ENCODE results near the gene DNLZ.
A peak's percentile ranks its signal among the peaks of the same experiment; 100 is the strongest.
"Not testable (repeated sequence)": the region's sequence is repeated elsewhere in the genome, so short reads cannot be mapped to it uniquely, and the experiment has no call there.

DNLZ gene

DNA sequence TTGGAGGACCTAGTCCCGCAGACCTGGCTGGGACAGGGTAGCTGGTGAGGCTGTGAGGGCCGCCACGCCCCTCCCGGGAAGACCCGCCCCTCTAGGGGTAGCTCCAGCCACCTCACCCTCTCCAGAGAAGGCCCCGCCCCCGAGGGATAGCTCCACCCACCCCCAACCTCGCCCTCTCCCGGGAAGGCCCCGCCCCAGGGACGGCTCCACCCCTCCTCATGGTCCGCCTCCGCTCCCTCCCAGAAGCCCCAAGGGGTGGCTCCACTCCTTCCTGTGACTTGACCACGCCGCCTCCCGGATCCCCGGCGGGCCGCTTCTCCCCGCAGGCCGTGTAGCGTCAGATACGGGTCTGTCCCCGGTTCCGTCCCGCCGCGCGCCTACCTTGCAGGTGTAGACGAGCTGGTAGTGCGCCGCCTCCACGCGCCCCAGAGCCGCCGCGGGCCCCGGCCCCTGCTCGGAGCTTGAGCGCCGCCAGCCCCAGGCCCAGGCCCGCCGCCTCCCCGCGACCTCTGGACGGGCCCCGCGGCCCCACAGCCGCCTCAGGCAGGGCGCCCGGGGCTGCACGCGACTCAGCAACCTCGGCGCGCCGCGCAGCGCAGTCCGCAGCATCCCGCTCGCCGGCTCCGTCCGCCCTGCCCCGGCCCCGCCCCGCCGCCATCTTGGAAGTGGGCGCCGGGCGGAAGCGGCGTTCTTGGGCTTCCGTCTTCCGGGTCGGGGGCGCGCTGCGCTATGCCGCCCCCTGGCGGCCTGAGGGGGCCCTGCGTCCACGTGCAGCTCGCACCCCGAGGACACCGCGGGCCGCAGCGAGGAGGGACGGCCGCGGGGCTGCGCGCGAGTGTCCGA, at the start of gene DNLZ:
TSS of gene DNLZ (minus strand) at position 639 of the 843 bp plus-strand sequence. CDS start at position 609, 30 bp downstream.
- peak; percentile 96 for DNase-seq (ENCODE audit: low spot score)

DNA sequence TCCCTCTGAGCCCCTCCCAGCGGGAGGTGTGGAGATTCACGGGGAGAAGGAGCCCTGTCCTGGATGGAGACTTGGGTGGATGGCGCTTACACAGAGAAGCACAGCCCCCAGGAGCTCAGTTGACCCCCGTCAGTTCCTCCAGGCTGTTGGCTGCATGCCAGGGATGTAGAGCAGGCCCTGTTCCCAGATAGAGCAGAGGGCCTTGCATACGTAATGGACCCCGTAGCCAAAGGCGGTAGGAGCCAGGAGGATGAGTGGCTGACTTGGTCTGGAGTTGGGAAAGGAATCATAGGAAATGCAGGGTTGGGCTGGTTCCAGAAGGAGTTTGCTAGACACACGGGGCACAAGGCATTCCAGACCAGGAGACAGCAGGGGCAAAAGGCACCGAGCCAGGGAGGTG, 49.4 kb upstream of the DNLZ start:
- DNase-seq (ENCODE audit: low spot score), result no peak

DNA sequence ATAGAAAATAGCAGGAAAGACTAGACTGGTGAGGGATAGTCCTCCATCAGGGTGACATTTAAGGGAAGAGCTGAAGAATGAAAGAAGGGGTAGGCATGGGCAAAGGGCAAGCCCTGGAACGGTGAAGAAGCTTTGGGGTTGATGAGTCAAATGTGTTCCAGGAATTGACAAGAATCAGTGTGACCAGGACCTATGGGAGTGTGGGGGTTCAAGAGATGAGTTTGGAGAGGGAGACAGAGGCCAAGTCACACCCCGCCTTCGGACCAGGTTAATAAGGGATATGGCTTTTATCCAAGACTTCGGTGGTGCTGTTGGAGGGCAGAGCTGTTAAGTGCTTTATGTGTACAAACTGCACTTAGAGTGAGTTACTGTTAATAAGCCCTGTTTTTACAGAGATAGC, 47.8 kb upstream of the DNLZ start:
- peak; percentile 75 for DNase-seq (ENCODE audit: low spot score)

DNA sequence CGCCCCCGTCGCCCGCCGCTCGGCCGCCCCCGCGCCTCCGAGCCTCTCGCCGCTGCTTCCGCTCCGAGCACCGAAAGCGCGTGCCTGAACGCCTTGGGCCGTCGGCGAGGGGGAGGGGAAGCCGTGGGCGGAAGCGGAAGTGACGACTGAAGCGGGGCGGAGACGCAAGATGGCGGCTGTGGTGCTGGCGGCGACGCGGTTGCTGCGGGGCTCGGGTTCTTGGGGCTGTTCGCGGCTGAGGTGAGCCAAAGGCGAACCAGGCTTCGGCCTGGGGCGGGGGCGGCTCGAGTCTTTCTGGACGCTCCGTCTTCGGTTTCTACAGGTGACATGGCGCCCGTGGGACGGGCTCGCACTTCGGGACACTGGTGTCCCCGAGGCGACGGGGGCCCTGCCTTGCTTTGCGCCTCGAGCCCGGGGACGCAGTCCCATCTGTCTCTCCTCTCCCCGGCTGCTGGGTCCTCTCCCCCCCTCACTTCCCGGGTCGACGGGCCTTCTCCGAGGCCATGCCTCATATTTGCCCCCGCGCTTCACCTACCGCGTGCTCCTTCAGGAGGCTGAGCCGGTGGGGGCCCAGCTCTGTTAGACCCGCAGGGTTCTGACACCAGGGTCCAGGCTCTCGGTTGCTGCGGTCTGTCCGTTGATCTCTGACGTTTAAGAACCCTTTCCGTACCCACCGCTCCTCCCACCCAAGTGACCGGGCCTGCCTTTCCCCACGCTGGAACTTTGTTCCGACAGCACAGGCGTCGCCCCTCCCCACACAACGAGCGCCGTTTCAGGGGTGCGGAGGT, 47.1 kb upstream of the DNLZ start, which contains the start of the genes ENTR1 and PMPCA:
TSS of gene ENTR1 (minus strand) at position 115 of the 788 bp plus-strand sequence. CDS start 217 bp downstream, outside the sequence.
TSS of gene PMPCA (plus strand) at position 159 of the 788 bp plus-strand sequence. CDS start at position 170, 11 bp downstream.
- peak; percentile 97 for DNase-seq (ENCODE audit: low spot score)

DNA sequence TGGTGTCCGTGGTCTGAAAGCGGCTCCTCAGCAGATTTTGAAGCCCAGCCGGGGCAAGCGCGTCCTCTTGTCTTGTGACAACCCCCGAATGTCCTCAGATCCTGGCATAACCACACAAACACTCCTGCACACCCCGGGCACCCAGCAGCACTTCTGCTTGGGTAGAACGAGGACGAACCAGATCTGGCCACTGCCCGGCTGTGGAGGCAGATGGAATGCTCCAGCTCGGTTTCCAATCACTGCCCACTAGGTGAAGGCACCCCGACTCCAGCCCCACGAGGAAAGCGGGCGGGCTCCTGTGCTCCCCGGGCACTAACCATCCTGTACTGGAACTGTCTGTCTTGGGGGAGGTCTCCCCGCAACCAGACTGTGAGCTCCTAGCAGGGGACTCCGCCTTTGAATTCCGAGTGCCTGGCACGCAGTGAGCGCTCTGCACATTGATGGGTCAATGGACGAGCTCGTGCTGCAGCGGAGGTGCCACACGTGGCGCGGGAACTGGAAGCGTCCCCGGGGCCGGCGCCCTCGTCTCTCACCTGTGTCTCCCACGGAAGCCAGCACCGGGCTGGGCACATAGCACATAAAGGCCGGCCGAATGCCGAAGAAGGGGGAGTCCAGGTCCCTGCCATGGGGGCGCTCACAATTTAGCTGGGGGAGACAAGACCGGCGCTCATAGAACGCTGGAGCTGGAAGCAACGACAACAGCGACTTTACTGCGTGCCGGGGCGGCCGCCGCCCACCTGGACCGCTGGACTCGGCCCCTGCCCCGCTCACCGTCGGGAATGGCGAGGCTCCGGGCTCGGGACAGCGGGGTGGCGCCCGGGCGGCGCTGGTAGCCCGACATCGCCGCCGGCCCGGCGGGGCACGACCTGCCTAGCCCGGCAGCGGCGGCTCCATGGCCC, 46.3 kb upstream of the DNLZ start:
- peak; percentile 77 for DNase-seq (ENCODE audit: low spot score)

DNA sequence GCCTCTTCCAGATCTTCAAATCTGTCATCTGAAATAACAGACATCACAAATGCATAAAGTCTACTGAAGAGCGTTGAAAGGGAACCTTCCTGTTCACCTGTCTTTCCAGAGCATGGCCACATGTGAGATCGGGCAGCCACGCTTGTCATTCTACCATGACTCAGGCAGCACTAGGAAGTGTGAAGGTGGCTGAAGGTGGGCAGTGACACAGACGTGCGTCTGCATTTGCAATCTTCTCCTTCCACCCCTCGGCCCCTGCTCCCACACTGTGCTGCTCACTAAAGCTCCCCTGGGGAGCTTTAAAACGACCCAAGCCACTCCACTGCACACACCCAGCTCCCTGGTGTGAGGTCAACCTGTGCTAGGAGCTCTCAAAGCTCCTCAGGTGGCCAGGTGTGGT, 44.4 kb upstream of the DNLZ start:
- no peak for DNase-seq (ENCODE audit: low spot score)

DNA sequence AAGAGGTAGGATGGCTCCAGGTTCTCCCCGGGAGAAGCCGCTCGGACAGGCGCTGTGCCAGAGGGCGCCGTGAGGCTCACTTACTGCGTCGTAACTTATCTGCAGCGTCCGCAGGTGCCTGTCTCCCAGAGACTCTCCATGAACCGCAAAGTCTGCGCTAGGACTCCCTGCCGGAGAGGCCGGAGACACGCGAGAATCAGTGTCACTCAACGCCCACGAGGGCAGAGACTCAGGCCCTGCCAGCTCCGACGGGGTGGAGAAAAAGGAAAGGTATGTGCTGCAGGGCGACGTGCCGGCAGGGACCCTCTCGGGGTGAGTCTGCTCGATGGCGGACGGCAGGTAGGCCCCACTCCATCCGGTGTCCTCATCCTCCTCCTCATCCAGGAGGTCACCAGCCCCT, 43.5 kb upstream of the DNLZ start:
- DNase-seq (ENCODE audit: low spot score), result not testable (repeated sequence)

DNA sequence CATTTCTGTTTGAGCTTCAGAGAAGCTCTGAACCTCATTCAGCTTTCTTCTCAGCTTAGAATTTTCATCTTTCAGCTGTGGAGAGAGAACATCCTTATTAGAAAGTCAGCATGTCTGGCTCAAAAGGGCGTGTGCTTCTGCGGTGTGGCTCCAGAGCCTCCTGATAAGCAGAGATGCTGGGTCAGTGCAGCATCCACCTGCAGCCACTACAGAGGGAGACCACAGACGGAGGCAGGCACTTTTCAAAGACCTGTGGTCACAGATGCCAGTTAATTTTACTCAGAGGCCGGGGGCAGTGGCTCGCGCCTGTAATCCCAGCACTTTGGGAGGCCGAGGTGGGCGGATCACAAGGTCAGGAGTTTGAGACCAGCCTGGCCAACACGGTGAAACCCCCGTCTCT, 42.4 kb upstream of the DNLZ start:
- DNase-seq (ENCODE audit: low spot score), result not testable (repeated sequence)

DNA sequence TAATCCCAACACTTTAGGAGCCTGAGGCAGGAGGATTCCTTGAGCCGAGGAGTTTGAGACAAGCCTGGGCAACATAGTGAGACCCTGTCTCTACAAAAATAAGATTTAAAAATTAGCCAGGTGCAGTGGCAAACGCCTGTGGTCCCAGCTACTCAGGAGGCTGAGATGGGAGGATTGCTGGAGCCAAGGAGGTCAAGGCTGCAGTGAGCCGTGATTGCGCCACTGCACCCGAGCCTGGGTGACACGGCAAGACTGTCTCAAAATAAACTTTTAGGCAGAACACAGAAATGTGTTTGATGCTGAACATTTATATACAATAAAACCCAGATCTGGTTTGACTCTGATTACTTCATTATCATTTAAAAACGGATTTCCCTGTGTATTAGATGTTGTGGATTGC, 41.9 kb upstream of the DNLZ start:
- DNase-seq (ENCODE audit: low spot score), result no peak

DNA sequence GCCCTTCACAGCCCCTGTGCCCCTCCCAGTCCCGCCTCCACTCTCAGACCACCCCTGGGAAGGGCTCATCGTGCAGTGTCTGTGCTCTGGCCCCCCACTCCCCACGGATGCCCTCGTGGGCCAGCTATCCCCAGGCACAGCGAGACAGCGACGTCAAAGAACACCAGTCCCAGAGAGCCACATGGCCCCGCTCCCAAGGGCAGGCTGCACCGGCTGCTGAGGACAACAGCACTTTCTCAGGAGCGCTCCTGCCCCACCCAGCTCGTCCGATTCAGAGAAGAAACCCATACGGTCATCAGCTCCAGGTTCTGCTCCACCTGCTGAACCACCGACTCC, 41.2 kb upstream of the DNLZ start:
- no peak for DNase-seq (ENCODE audit: low spot score)

DNA sequence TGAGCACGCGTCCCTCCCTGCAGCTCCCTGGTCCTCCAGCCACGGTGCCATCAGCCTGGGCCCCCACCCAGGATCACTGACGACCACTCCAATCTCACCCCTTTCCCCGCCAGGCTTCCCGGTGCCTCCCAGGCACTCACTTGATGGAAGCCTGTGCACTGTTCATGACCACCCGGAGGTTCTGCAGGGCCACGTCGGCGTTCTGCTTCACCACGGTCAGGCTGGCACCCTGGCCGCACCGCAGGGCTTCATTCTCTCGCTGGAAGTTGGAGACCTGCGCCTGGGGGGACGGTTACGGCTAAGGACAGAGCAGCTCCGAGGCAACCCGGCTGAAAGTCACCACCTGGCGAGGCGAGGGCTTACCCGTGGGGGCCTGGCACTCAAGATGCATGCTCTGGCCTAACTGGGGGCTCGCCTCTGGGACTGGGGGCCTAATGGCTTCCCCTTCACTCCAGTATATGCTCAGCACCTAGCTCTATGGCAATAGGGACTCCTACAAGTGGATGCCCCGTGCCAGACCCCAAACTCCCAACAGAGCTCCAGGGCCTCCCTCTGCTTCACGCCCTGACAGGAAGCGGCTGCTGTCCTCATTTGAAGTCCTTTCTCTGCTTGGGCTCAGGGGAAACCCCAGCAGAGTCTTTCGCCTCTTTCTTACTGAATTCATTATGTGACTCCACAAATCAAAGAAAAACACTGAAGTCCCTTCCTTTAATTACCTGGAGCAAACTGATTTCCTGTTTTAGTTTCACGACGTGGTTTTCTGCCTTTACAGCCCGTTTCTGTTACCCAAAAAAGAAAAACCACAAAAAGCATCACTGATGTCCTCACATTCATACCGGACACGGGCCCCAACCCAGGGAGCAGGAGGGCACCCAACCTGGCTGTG, 40.6 kb upstream of the DNLZ start:
- no peak for DNase-seq (ENCODE audit: low spot score)

DNA sequence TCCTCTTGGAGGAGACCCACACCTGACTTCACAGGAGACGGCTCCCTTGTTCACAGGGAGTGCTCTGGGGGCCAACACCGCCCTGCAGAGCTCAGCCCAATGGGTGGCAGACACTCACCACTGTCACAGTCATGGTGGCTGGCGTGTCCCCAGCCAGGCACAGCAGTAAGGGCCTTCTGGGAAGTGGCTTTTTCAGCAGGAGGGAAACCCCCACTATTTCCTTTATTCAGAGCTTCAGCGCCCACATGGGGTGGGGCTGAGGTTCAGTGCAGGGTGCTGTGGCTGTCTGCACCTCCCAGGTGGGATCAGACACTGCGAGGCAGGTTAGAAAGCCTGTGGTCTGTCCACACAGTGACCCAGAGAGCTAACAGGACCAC, 40.0 kb upstream of the DNLZ start:
- no peak for DNase-seq (ENCODE audit: low spot score)

DNA sequence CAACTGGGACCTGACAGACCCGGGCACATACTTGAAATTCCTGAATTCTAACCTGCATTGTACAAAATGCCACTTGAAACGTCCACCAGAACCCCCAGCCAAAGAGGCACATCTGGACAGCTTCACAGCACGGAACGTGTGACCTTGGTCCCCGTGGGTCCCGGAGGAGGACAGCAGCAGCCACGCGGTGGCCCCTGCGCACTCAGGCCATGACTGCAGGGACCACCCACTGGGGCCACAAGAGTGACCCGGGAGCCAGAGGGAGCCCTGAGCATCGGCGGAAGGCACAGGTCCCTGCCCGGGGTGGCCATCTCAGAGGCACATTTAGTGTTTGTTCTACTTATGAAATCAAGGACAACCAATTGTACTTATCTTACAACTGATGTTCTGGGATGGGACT, 38.5 kb upstream of the DNLZ start:
- DNase-seq (ENCODE audit: low spot score), result no peak

DNA sequence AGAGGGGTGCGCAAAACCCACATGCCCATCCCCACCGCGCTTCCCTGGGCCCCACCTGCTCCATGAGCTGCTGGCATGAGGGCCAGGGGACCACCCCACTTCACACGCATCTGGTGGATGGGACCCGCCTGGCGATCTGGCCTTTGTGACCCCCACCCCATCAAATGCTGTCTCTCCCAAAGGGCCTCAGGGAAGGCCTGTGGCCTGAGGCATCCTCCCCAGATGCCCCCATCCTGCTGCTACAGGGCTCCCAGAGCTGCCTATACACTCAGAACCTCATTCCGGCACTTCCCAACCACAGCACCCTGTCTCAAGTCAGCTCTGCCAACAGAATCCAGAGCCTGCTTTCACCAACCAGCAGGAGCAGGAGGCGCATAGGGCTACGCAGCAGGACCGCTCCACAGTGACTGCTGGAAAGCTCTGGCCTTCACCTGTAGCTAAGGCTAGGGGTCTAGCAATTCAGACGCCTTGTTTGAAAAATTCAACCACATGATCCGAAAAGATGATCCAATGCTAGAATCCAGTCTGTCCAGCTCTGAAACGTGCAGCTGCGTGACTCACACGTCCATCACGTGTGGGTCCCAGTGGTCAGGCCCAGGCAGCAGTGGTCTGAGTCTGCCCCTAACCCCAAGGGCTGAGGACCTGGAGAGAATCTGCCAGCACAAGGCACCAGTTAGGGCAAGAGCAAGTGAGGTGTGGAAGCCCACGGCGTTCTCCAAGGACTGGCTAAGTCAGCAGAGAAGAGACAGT, 37.8 kb upstream of the DNLZ start:
- DNase-seq (ENCODE audit: low spot score), result no peak

DNA sequence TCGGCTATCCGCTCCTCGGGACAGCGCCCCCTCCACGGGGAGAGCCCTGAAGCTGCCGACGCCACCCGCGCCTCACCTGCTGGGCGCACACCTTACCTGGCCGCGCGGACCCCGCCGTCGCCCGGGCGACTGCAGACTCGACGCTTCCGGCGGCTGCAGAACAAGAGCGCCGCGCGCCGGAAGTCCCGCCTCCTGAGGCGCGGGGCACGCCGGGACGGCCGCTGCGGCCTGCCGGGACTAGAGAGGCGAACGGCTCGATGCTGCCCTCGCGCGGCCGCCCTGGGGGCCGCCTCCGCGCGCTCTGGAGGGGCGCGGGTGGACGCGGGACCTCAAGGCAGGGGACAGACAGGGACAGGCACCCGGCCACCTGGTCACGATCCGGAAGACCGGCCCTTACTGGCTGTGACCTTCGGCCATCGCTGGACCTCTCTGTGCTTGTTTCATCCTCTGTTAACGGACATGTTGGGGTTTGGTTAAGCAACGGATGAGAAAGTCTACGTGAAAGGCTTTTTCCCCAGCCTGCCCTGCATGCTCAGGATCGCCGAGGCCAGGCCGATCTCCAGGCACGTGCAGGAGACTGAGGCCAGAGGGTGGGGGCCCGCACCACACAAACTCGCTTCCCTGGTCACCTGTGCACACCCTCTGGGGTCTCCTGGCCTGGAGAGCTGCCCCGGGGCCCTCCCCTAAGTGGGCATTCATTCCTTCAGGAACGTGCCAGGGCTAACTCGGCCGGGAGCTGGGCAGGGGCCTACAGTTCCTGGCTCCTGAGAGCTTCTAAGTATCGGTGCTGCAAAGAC, 36.7 kb upstream of the DNLZ start, which contains the start of gene SNAPC4:
TSS of gene SNAPC4 (minus strand) at position 133 of the 797 bp plus-strand sequence. CDS start 1,742 bp downstream, outside the sequence.
- peak; percentile 95 for DNase-seq (ENCODE audit: low spot score)

DNA sequence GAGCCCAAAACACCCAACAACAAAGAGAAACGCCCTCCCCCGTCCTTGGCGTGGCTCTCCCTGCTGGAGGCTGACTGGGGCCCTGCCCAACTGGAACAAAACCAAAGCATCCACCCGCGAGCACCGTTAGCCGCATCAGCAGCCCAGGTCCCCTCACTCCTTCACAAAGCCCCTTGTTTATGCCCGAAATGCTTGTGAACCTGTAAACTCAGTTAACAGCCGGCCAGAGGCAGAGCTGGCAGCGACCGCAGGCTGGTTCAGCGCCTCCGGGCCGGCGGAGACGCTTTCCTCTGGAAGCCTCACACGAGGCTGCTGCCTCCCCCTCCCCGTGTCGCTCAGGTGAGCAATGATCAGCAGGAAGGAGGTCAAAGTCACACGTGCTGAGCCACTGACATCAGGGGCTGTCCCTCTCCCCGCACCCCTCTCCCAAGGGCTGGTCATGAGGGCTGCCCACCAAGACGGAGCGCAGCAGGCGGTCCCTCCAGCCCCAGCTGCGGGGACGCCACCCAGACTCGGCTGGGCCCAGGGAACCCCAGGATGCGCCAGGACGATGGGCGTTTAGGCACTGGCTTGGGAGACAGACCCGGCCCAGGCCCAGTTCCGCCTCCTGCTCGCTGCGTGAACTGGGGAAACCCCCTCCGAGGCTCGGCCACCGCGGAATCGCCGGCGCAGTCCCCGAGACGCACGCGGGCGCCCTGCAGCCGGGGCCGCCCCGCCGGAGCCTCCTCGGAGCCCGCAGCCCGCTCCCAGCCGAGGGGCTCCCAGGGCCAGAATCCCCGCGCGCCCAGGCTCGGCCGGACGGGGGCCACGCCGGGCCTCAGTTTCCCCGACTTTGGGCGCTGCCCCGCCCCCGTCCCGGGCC, 35.9 kb upstream of the DNLZ start:
- DNase-seq (ENCODE audit: low spot score), result peak; percentile 66

DNA sequence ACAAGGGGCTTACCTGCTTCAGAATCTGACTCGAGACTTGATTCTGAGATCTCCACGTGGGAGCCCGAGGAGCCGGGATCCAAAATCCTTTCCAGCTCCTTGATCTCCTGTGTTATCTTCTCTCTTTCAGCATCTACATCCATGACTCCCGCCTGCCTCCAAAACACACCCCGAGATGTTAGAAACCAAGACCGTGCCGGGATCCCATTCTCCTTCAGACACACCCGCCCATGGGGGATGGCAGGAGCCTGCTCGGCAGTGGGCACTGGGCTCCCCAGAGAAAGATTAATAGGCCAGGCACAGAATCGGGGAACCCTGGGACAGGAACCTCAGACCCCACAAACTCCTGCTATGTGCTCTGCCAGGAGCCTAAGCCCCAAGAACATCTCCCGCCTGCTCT, 34.7 kb upstream of the DNLZ start:
- DNase-seq (ENCODE audit: low spot score), result no peak

DNA sequence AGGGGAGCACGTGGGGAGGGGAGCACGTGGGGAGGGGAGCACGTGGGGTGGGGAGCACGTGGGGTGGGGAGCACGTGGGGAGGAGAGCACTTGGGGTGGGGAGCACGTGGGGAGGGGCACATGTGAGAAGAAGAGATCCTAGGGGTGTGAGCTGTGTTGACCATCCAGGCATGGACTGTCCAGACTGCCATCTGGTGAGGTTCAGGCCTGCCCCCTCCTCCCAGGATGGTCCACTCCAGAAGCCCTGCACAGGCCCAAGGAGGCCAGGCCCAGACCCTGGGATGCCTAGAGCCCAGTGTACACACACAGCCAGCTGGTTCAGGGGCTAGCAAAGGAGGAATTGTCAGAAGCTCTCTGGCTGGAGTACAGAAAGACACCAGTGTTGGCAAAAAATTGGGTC, 34.1 kb upstream of the DNLZ start:
- DNase-seq (ENCODE audit: low spot score), result no peak

DNA sequence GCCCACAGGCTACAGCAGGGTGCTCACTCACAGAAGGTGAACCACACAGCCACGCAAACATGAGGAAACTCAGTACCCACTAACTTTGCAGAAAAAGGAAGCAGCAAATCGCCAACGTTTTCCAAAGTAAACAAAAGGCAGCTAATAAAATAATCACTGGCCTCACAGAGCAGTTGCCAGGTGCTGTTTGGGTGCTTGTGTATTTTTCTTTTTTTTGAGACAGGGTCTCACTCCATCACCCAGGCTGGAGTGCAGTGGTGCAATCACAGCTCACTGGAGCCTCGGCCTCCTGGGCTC, 32.6 kb upstream of the DNLZ start:
- no peak for DNase-seq (ENCODE audit: low spot score)
